Measurements from ENCODE around the gene RNASEH2A.

DNA sequence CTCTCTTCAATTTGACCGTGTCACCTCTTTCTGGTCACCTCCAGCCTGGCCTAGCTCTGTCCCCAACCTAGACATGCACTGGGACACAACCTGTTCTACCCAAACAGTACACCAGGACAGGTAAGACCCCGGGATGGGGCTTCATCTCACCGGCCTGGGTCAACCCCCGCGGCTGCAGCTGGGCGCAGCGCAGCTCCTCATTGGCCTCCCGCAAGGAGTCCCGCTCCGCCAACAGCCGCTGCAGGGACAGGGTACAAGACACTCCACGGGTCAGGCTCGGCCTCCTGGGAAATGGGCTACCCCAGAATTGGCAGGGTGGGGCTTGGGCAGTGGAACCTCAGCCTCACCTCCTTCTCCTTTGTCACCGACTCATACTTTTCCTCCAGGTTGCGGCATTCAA is 38.7 kb upstream of the RNASEH2A start:
- TF ChIP-seq, protein P1, sequence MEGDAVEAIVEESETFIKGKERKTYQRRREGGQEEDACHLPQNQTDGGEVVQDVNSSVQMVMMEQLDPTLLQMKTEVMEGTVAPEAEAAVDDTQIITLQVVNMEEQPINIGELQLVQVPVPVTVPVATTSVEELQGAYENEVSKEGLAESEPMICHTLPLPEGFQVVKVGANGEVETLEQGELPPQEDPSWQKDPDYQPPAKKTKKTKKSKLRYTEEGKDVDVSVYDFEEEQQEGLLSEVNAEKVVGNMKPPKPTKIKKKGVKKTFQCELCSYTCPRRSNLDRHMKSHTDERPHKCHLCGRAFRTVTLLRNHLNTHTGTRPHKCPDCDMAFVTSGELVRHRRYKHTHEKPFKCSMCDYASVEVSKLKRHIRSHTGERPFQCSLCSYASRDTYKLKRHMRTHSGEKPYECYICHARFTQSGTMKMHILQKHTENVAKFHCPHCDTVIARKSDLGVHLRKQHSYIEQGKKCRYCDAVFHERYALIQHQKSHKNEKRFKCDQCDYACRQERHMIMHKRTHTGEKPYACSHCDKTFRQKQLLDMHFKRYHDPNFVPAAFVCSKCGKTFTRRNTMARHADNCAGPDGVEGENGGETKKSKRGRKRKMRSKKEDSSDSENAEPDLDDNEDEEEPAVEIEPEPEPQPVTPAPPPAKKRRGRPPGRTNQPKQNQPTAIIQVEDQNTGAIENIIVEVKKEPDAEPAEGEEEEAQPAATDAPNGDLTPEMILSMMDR (IDR thresholded peaks at IDR 0.05): no peak
- no peak for TF ChIP-seq POLR2AphosphoS5 (IDR thresholded peaks at IDR 0.05; ENCODE audit: insufficient read depth in 1 of 2, low read depth in 1 of 2)
- TF ChIP-seq POLR2A (IDR thresholded peaks at IDR 0.05): no peak
